H9 (cell line): ENCODE data around the gene GALNT17. TPM values are rescaled to one million over a fixed set of nuclear protein-coding genes. Genes with fewer than 3 reads are reported as not detected.

Experiments
- DNase-seq: peaks from one replicate; pipeline ENCODE4 v3.0.0-alpha.2; 2017
- H2AFZ ChIP-seq: one replicate; pipeline ENCODE4 v1.6.1; 2013; ENCODE audit warnings: mild to moderate bottlenecking, low read length, control low read depth, moderate library complexity
- H2AK5ac ChIP-seq: 2 replicates; pipeline ENCODE4 v1.6.1; 2013; ENCODE audit warnings: low read length, control low read depth, mixed read lengths; ENCODE audit not compliant: insufficient read length
- H2BK120ac ChIP-seq: one replicate; pipeline ENCODE4 v1.6.1; 2013; ENCODE audit warnings: low read depth, mild to moderate bottlenecking, low read length, control low read depth, inconsistent platforms; ENCODE audit not compliant: poor library complexity, severe bottlenecking
- H2BK12ac ChIP-seq: 2 replicates; pipeline ENCODE4 v1.6.1; 2013; ENCODE audit warnings: low read length, control low read depth, mixed read lengths, low read depth; ENCODE audit not compliant: insufficient read length
- H2BK15ac ChIP-seq: 2 replicates; pipeline ENCODE4 v1.6.1; 2013; ENCODE audit warnings: low read depth, low read length, control low read depth
- H2BK20ac ChIP-seq: one replicate; pipeline ENCODE4 v1.6.1; 2013; ENCODE audit warnings: low read depth, mild to moderate bottlenecking, low read length, control low read depth, inconsistent platforms; ENCODE audit not compliant: poor library complexity, severe bottlenecking
- H2BK5ac ChIP-seq: 2 replicates; pipeline ENCODE4 v1.6.1; 2013; ENCODE audit warnings: low read length, control low read depth, mixed read lengths; ENCODE audit not compliant: insufficient read length
- H3K14ac ChIP-seq: 2 replicates; pipeline ENCODE4 v1.6.1; 2013; ENCODE audit warnings: low read length, control low read depth; ENCODE audit not compliant: insufficient read depth
- H3K18ac ChIP-seq: 2 replicates; pipeline ENCODE4 v1.6.1; 2013; ENCODE audit warnings: low read depth, mild to moderate bottlenecking, mixed read lengths, low read length, control low read depth; ENCODE audit not compliant: insufficient read length
- H3K23ac ChIP-seq: 2 replicates; pipeline ENCODE4 v1.6.1; 2013; ENCODE audit warnings: low read length, control low read depth, mixed read lengths, low read depth; ENCODE audit not compliant: insufficient read length
- H3K23me2 ChIP-seq: 2 replicates; pipeline ENCODE4 v1.6.1; 2013; ENCODE audit warnings: low read depth, mild to moderate bottlenecking, mixed read lengths, low read length, control low read depth; ENCODE audit not compliant: insufficient read length, poor library complexity, severe bottlenecking
- H3K27ac ChIP-seq: 2 replicates; pipeline ENCODE4 v1.5.1; 2013; ENCODE audit warnings: low read length, control low read depth, mixed read lengths, low read depth; ENCODE audit not compliant: insufficient read length
- H3K27me3 ChIP-seq: 2 replicates; pipeline ENCODE4 v1.6.1; 2013; ENCODE audit warnings: low read length, control low read depth, inconsistent platforms; ENCODE audit not compliant: insufficient read depth
- H3K4ac ChIP-seq: 2 replicates; pipeline ENCODE4 v1.6.1; 2013; ENCODE audit warnings: low read depth, mild to moderate bottlenecking, control low read depth, inconsistent platforms, low read length, moderate library complexity
- H3K4me1 ChIP-seq: 2 replicates; pipeline ENCODE4 v1.6.1; 2013; ENCODE audit warnings: low read length, control low read depth, inconsistent platforms; ENCODE audit not compliant: insufficient read depth
- H3K4me2 ChIP-seq: 2 replicates; pipeline ENCODE4 v1.6.1; 2013; ENCODE audit warnings: low read length, control low read depth, mixed read lengths; ENCODE audit not compliant: insufficient read length, insufficient read depth
- H3K56ac ChIP-seq: 2 replicates; pipeline ENCODE4 v1.6.1; 2013; ENCODE audit warnings: low read depth, mild to moderate bottlenecking, mixed read lengths, low read length, control low read depth; ENCODE audit not compliant: insufficient read length
- H3K79me1 ChIP-seq: 2 replicates; pipeline ENCODE4 v1.6.1; 2013; ENCODE audit warnings: low read depth, mild to moderate bottlenecking, moderate library complexity, low read length, control low read depth, inconsistent platforms; ENCODE audit not compliant: insufficient read depth, poor library complexity, severe bottlenecking
- H3K79me2 ChIP-seq: 2 replicates; pipeline ENCODE4 v1.6.1; 2013; ENCODE audit warnings: low read length, control low read depth, inconsistent platforms; ENCODE audit not compliant: insufficient read depth
- H3K9ac ChIP-seq: 2 replicates; pipeline ENCODE4 v1.6.1; 2013; ENCODE audit warnings: low read length, control low read depth, mixed read lengths; ENCODE audit not compliant: insufficient read length; ENCODE audit errors: extremely low read depth
- H3K9me3 ChIP-seq: one replicate; pipeline ENCODE4 v1.6.1; 2013; ENCODE audit warnings: low read depth, low read length, inconsistent platforms; ENCODE audit not compliant: control insufficient read depth
- H3T11ph ChIP-seq: one replicate; pipeline ENCODE4 v1.6.1; 2013; ENCODE audit warnings: mild to moderate bottlenecking, low read length, control low read depth, inconsistent platforms
- H4K20me1 ChIP-seq: one replicate; pipeline ENCODE4 v1.6.1; 2013; ENCODE audit not compliant: control insufficient read depth, insufficient read length, insufficient read depth
- H4K5ac ChIP-seq: 2 replicates; pipeline ENCODE4 v1.6.1; 2013; ENCODE audit warnings: low read depth, mild to moderate bottlenecking, mixed read lengths, low read length, control low read depth; ENCODE audit not compliant: insufficient read length
- H4K8ac ChIP-seq: replicated peaks from 2 replicates; pipeline ENCODE4 v1.6.1; 2013; ENCODE audit warnings: low read length, control low read depth, mixed read lengths, low read depth; ENCODE audit not compliant: insufficient read length
- H4K91ac ChIP-seq: 2 replicates; pipeline ENCODE4 v1.6.1; 2013; ENCODE audit warnings: low read depth, mild to moderate bottlenecking, moderate library complexity, mixed read lengths, low read length, control low read depth; ENCODE audit not compliant: insufficient read length
- H3K27ac Mint-ChIP-seq, 3 experiments: 2 replicates in 2 of 3; 3 replicates in 1 of 3; pipeline ENCODE4 v1.8.0; 2020 to 2021; ENCODE audit warnings: mixed read lengths in 3 of 3, mild to moderate bottlenecking in 1 of 3, moderate library complexity in 1 of 3
- H3K27me3 Mint-ChIP-seq: 2 replicates; pipeline ENCODE4 v1.8.0; 2021; ENCODE audit warnings: low read depth, mild to moderate bottlenecking, moderate library complexity, mixed read lengths
- H3K36me3 Mint-ChIP-seq, 3 experiments: 2 replicates in 2 of 3; 3 replicates in 1 of 3; pipeline ENCODE4 v1.8.0; 2020 to 2021; ENCODE audit warnings: low read depth in 3 of 3, mixed read lengths in 3 of 3; ENCODE audit not compliant: insufficient read depth in 1 of 3
- H3K4me1 Mint-ChIP-seq, 2 experiments: 2 replicates each; pipeline ENCODE4 v1.8.0; 2020; ENCODE audit warnings: mixed read lengths in 2 of 2
- H3K4me3 Mint-ChIP-seq, 2 experiments: 2 replicates in 1 of 2; 3 replicates in 1 of 2; pipeline ENCODE4 v1.8.0; 2020 to 2021; ENCODE audit warnings: mild to moderate bottlenecking in 2 of 2, mixed read lengths in 2 of 2, moderate library complexity in 1 of 2
- H3K9me3 Mint-ChIP-seq, 2 experiments: 2 replicates in 1 of 2; 3 replicates in 1 of 2; pipeline ENCODE4 v1.8.0; 2020; ENCODE audit warnings: mild to moderate bottlenecking in 2 of 2, mixed read lengths in 2 of 2, moderate library complexity in 1 of 2
- WGBS: extraction: QIAGEN DNeasy Blood & Tissue Kit; methylation state at CpG from one replicate; pipeline ENCODE4 v1.1.7; 2013; ENCODE audit warnings: missing lambda C conversion rate, low lambda C conversion rate, mixed read lengths; ENCODE audit not compliant: insufficient read length; ENCODE audit errors: extremely low coverage; 5-methylcytosine and 5-hydroxymethylcytosine counted together
- total RNA-seq: library from RNA; stranded (reverse); gene quantifications from 2 replicates; pipeline ENCODE4 v1.2.1, GENCODE V29; 2021
- TF ChIP-seq, protein P1 (sequence below): fragments of 200-600 bp; sonication (generic); conservative IDR thresholded peaks from 3 replicates; pipeline ENCODE4 v1.8.0; 2021; ENCODE audit warnings: antibody characterized with exemption, mild to moderate bottlenecking

The GALNT17 gene
- total RNA-seq, 1 experiment from 2014 or later, result 43.2 TPM

DNA sequence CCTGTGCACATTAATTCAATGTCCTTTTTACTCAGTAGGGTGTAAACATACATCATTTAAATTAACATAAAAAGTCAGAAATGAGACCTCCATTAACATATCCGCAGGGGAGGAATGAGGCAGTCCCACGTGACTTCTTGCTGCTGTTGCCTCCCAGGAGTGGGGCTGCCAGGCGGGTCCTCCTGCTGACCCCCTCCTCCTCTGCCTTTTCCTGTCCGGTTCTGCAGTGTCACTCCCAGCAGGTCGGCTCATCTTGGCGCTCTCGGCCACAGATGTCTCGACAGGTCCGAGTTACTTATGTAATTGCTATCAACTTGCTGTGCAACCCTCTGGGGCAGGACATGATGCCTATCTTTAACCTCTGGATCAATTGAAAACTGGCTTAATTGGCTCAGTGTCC lies 329.6 kb downstream of the GALNT17 start:
- no CpG with 5 or more reads among the region's 9 CpGs for WGBS
- peaks cover 88 to 94% of the 10 kb centered on the region in 2 experiments for H3K4me1 Mint-ChIP-seq

More for the DNA sequence above, 329.6 kb downstream of the GALNT17 start:
- Histone ChIP-seq H4K91ac (no peak overlapping the region), H3K56ac (no peak overlapping the region), H2BK15ac (no peak overlapping the region), H4K20me1 (no peaks in the 10 kb centered on the region), H3K27ac (no peak overlapping the region), H2AFZ (no peak overlapping the region), H3T11ph (no peak overlapping the region), H3K79me2 (no peaks in the 10 kb centered on the region), H3K79me1 (no peaks in the 10 kb centered on the region), H2BK5ac (no peak overlapping the region), H2BK120ac (no peak overlapping the region), H3K23ac (no peak overlapping the region), H3K9me3 (no peaks in the 10 kb centered on the region), H3K4ac (no peak overlapping the region), H3K18ac (no peak overlapping the region), H4K8ac (no peak overlapping the region), H3K9ac (no peak overlapping the region), H3K14ac (peak overlapping the region; percentile 31; the same call in 1 of the 2 replicates), H3K27me3 (no peaks in the 10 kb centered on the region), H2BK12ac (no peak overlapping the region), H3K4me2 (no peak overlapping the region), H2AK5ac (no peak overlapping the region), H3K4me1 (peaks cover 18% of the 10 kb centered on the region; the same call in 1 of the 2 replicates), H4K5ac (no peak overlapping the region), H3K23me2 (no peaks in the 10 kb centered on the region), H2BK20ac (no peak overlapping the region)
- TF ChIP-seq, protein P1, sequence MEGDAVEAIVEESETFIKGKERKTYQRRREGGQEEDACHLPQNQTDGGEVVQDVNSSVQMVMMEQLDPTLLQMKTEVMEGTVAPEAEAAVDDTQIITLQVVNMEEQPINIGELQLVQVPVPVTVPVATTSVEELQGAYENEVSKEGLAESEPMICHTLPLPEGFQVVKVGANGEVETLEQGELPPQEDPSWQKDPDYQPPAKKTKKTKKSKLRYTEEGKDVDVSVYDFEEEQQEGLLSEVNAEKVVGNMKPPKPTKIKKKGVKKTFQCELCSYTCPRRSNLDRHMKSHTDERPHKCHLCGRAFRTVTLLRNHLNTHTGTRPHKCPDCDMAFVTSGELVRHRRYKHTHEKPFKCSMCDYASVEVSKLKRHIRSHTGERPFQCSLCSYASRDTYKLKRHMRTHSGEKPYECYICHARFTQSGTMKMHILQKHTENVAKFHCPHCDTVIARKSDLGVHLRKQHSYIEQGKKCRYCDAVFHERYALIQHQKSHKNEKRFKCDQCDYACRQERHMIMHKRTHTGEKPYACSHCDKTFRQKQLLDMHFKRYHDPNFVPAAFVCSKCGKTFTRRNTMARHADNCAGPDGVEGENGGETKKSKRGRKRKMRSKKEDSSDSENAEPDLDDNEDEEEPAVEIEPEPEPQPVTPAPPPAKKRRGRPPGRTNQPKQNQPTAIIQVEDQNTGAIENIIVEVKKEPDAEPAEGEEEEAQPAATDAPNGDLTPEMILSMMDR, result no peak
- Mint-ChIP-seq H3K36me3 (peaks cover 3 to 31% (median 11%) of the 10 kb centered on the region in 3 experiments; a peak in 5 of 7 replicates), H3K27me3 (no peaks in the 10 kb centered on the region), H3K4me3 (no peak overlapping the region), H3K27ac (peak overlapping the region in 2 of 3 experiments; percentile 78 to 92; a peak in 5 of 7 replicates), H3K9me3 (no peaks in the 10 kb centered on the region)
- no peak for DNase-seq
